B cell (primary cell): ENCODE measurements around the gene CD72.
"Not testable (repeated sequence)": the region's sequence is repeated elsewhere in the genome, so short reads cannot be mapped to it uniquely, and the experiment has no call there.

Experiments
- CTCF ChIP-seq: fragments of 200-600 bp; IDR thresholded peaks from one replicate; pipeline ENCODE4 v1.8.0; 2022; ENCODE audit warnings: antibody characterized with exemption, mild to moderate bottlenecking
- EZH2 ChIP-seq: IDR thresholded peaks from 2 replicates; pipeline ENCODE4 v1.6.1; 2012; ENCODE audit warnings: borderline replicate concordance, low read depth, mild to moderate bottlenecking, moderate library complexity, low read length; ENCODE audit not compliant: insufficient read depth, poor library complexity, severe bottlenecking

GRCh38 chr9:35612066-35612465 lies 6.1 kb downstream of the CD72 start:
- TF ChIP-seq EZH2, CTCF: not testable (repeated sequence)
